IPS DF 6.9 (cell line): ENCODE data around the gene RAD54L.
A peak's percentile ranks its signal among the peaks of the same experiment; 100 is the strongest.
"Not testable (repeated sequence)": the region's sequence is repeated elsewhere in the genome, so short reads cannot be mapped to it uniquely, and the experiment has no call there.

Experiments used
- DNase-seq: peaks from one replicate; pipeline ENCODE4 v3.0.0-alpha.2; 2013; ENCODE audit warnings: low read depth, low spot score
- H3K27ac ChIP-seq: one replicate; pipeline ENCODE4 v1.5.1; 2013; ENCODE audit warnings: low read length, control low read depth
- H3K27me3 ChIP-seq: 2 replicates; pipeline ENCODE4 v1.6.1; 2013; ENCODE audit warnings: mild to moderate bottlenecking, low read length; ENCODE audit not compliant: control insufficient read depth, insufficient read depth
- H3K36me3 ChIP-seq: 2 replicates; pipeline ENCODE4 v1.6.1; 2013; ENCODE audit warnings: low read length; ENCODE audit not compliant: control insufficient read depth, insufficient read depth
- H3K4me1 ChIP-seq: 2 replicates; pipeline ENCODE4 v1.6.1; 2013; ENCODE audit warnings: low read length; ENCODE audit not compliant: control insufficient read depth, insufficient read depth
- H3K4me3 ChIP-seq: 2 replicates; pipeline ENCODE4 v1.5.1; 2013; ENCODE audit warnings: mild to moderate bottlenecking, low read length
- H3K9me3 ChIP-seq: 2 replicates; pipeline ENCODE4 v1.6.1; 2013; ENCODE audit warnings: low read length, inconsistent platforms; ENCODE audit not compliant: control insufficient read depth, insufficient read depth
- WGBS: extraction: QIAGEN DNeasy Blood & Tissue Kit; methylation state at CpG from one replicate; pipeline ENCODE4 v1.1.7; 2013; ENCODE audit warnings: mixed read lengths, missing lambda C conversion rate; ENCODE audit not compliant: insufficient read length, insufficient coverage; 5-methylcytosine and 5-hydroxymethylcytosine counted together

The RAD54L gene

GRCh38 chr1:46238865-46239264, 8.7 kb upstream of the RAD54L start:
- no CpG with 5 or more reads among the region's 1 CpG for WGBS
- not testable (repeated sequence) for H3K9me3 ChIP-seq, H3K4me1 ChIP-seq, H3K27ac ChIP-seq, H3K36me3 ChIP-seq, DNase-seq, H3K27me3 ChIP-seq, H3K4me3 ChIP-seq

- WGBS: no CpG with 5 or more reads among the region's 38 CpGs
These were observed 5.8 kb upstream of the RAD54L start for GRCh38 chr1:46241733-46242132.

GRCh38 chr1:46242918-46243317, 4.6 kb upstream of the RAD54L start:
- no peaks in the 10 kb centered on the region for H3K9me3 ChIP-seq
- no peak for DNase-seq
- H3K27ac ChIP-seq: no peak overlapping the region
- no peak overlapping the region for H3K4me3 ChIP-seq
- WGBS: no CpG with 5 or more reads among the region's 1 CpG
- no peaks in the 10 kb centered on the region for H3K27me3 ChIP-seq
- H3K4me1 ChIP-seq: no peaks in the 10 kb centered on the region
- no peaks in the 10 kb centered on the region for H3K36me3 ChIP-seq

More at GRCh38 chr1:46241733-46242132, 5.8 kb upstream of the RAD54L start:
- not testable (repeated sequence) for H3K4me3 ChIP-seq, H3K9me3 ChIP-seq, H3K27me3 ChIP-seq, H3K36me3 ChIP-seq, H3K4me1 ChIP-seq, H3K27ac ChIP-seq, DNase-seq

- H3K27me3 ChIP-seq, H3K36me3 ChIP-seq, DNase-seq, H3K4me1 ChIP-seq, H3K27ac ChIP-seq, H3K4me3 ChIP-seq, H3K9me3 ChIP-seq: not testable (repeated sequence)
- WGBS: no CpG with 5 or more reads among the region's 3 CpGs
These were observed 3.7 kb upstream of the RAD54L start for GRCh38 chr1:46243831-46244230.

- Histone ChIP-seq H3K27me3 (no peaks in the 10 kb centered on the region), H3K4me3 (no peak overlapping the region), H3K4me1 (0 out of 2 replicates have a peak, but pooled peaks cover 2% of the 10 kb centered on the region), H3K9me3 (no peaks in the 10 kb centered on the region), H3K36me3 (peaks cover 5% of the 10 kb centered on the region; the same call in 1 of the 2 replicates), H3K27ac (no peak overlapping the region)
- no peak for DNase-seq
- WGBS: no CpG with 5 or more reads among the region's 3 CpGs
These were observed 2.7 kb upstream of the RAD54L start for GRCh38 chr1:46244656-46245371.

- not testable (repeated sequence) for H3K9me3 ChIP-seq, H3K4me3 ChIP-seq, H3K27ac ChIP-seq, DNase-seq, H3K27me3 ChIP-seq, H3K4me1 ChIP-seq
- WGBS: no CpG with 5 or more reads among the region's 17 CpGs
- peaks cover 12% of the 10 kb centered on the region; the same call in 1 of the 2 replicates for H3K36me3 ChIP-seq
These were observed 1.4 kb upstream of the RAD54L start for GRCh38 chr1:46246136-46246535.

GRCh38 chr1:46246548-46247435, 771 bp upstream of the RAD54L start:
- WGBS: no CpG with 5 or more reads among the region's 35 CpGs
- peak; percentile 60 for DNase-seq
- no peaks in the 10 kb centered on the region for H3K27me3 ChIP-seq
- no peaks in the 10 kb centered on the region for H3K9me3 ChIP-seq
- peaks cover 13% of the 10 kb centered on the region; the same call in 1 of the 2 replicates for H3K36me3 ChIP-seq
- peak overlapping the region; percentile 52; the same call in 1 of the 2 replicates for H3K4me3 ChIP-seq
- no peak overlapping the region for H3K27ac ChIP-seq
- H3K4me1 ChIP-seq: 0 out of 2 replicates have a peak, but pooled peaks cover 2% of the 10 kb centered on the region

GRCh38 chr1:46248122-46248920, 758 bp downstream of the RAD54L start:
- no peak for DNase-seq

GRCh38 chr1:46254668-46255067, 7.1 kb downstream of the RAD54L start:
- Histone ChIP-seq H3K27me3 (no peaks in the 10 kb centered on the region), H3K4me3 (no peak overlapping the region), H3K9me3 (no peaks in the 10 kb centered on the region), H3K36me3 (peaks cover 26% of the 10 kb centered on the region; the same call in 1 of the 2 replicates), H3K27ac (no peak overlapping the region), H3K4me1 (no peaks in the 10 kb centered on the region)
- DNase-seq: no peak
- WGBS: no CpG with 5 or more reads among the region's 5 CpGs

More at GRCh38 chr1:46248122-46248920, 758 bp downstream of the RAD54L start:
- Histone ChIP-seq H3K27me3 (no peaks in the 10 kb centered on the region), H3K4me3 (peak overlapping the region; percentile 66; the same call in 1 of the 2 replicates), H3K36me3 (peaks cover 21% of the 10 kb centered on the region; the same call in 1 of the 2 replicates), H3K9me3 (no peaks in the 10 kb centered on the region), H3K4me1 (0 out of 2 replicates have a peak, but pooled peaks cover 2% of the 10 kb centered on the region), H3K27ac (no peak overlapping the region)
- no CpG with 5 or more reads among the region's 7 CpGs for WGBS

- Histone ChIP-seq H3K4me1 (no peaks in the 10 kb centered on the region), H3K9me3 (no peaks in the 10 kb centered on the region), H3K36me3 (peaks cover 35% of the 10 kb centered on the region; the same call in 1 of the 2 replicates), H3K4me3 (no peak overlapping the region), H3K27me3 (no peaks in the 10 kb centered on the region), H3K27ac (no peak overlapping the region)
- WGBS: no CpG with 5 or more reads among the region's 2 CpGs
- DNase-seq: no peak
These were observed 9.0 kb downstream of the RAD54L start for GRCh38 chr1:46256523-46256922.
